GM10248 (cell line): ENCODE data around the gene FKBP2.

Experiments
- CTCF ChIA-PET: fragments of 300-600 bp; sonication (Branson Sonifier 250); formaldehyde crosslinking; extraction: SDS; loops from one replicate; lab custom pipeline; 2021; ENCODE audit warnings: antibody characterized with exemption; lab: Yijun Ruan, JAX
- POLR2A ChIA-PET: fragments of 350-650 bp; sonication (Branson Sonifier 250); formaldehyde crosslinking; extraction: SDS; loops from one replicate; lab custom pipeline; 2020; ENCODE audit warnings: antibody characterized with exemption; lab: Yijun Ruan, JAX
- DNase-seq: peaks from one replicate; pipeline ENCODE4 v3.0.0; 2012; ENCODE audit errors: extremely low spot score
- CTCF ChIP-seq: IDR thresholded peaks from 2 replicates; pipeline ENCODE4 v1.5.1; 2012; ENCODE audit warnings: mild to moderate bottlenecking, low read depth; ENCODE audit errors: extremely low read depth, missing control alignments, control extremely low read depth

The FKBP2 gene

GRCh38 chr11:64258356-64258755 is 17.5 kb downstream of the FKBP2 start:
- CTCF ChIA-PET = interaction anchor here (0.9 to 14.6 kb wide), 4 partner anchors 8 to 52 kb away, joined by 3 to 134 read pairs (median 8); partner anchors contain the start of genes FERMT3 and PLCB3
- POLR2A ChIA-PET = no interaction called here
- no peak for DNase-seq
- TF ChIP-seq CTCF = no peak

- no peak for TF ChIP-seq CTCF
- POLR2A ChIA-PET = interaction anchor here (0.5 kb wide), 1 partner anchor 10 kb away, joined by 4 read pairs; no protein-coding TSS in a partner anchor
- CTCF ChIA-PET = interaction anchor here (0.9 to 14.6 kb wide), 4 partner anchors 8 to 53 kb away, joined by 3 to 134 read pairs (median 8); partner anchors contain the start of genes FERMT3 and PLCB3
- DNase-seq = no peak
These were observed 18.1 kb downstream of the FKBP2 start for GRCh38 chr11:64258946-64259532.

GRCh38 chr11:64259533-64260067 is 18.7 kb downstream of the FKBP2 start:
- POLR2A ChIA-PET = interaction anchor here (0.5 kb wide), 1 partner anchor 9 kb away, joined by 4 read pairs; no protein-coding TSS in a partner anchor
- peak; percentile 48 for DNase-seq
- CTCF ChIA-PET = interaction anchor here (0.9 to 14.6 kb wide), 3 partner anchors 9 to 45 kb away, joined by 3 to 134 read pairs (median 9); partner anchors contain the start of gene PLCB3
- TF ChIP-seq CTCF = no peak

GRCh38 chr11:64260147-64260708 is 19.3 kb downstream of the FKBP2 start:
- no peak for TF ChIP-seq CTCF
- peak; percentile 57 for DNase-seq
- CTCF ChIA-PET = interaction anchor here (1.8 to 14.6 kb wide), 2 partner anchors 10 to 12 kb away, joined by 5 to 134 read pairs; partner anchors contain the start of gene PLCB3
- POLR2A ChIA-PET = no interaction called here

GRCh38 chr11:64261556-64262080 is 20.7 kb downstream of the FKBP2 start:
- ChIA-PET POLR2A (no interaction called here), CTCF (interaction anchor here (1.0 to 14.6 kb wide), 4 partner anchors 10 to 55 kb away, joined by 3 to 134 read pairs (median 6); partner anchors contain the start of genes CATSPERZ, FERMT3 and PLCB3)
- no peak for DNase-seq
- TF ChIP-seq CTCF = no peak

GRCh38 chr11:64262271-64263002 is 21.5 kb downstream of the FKBP2 start:
- no peak for DNase-seq
- POLR2A ChIA-PET = no interaction called here
- CTCF ChIA-PET = interaction anchor here (1.0 to 14.6 kb wide), 5 partner anchors 8 to 56 kb away, joined by 3 to 134 read pairs (median 5); partner anchors contain the start of genes CATSPERZ, FERMT3 and PLCB3
- TF ChIP-seq CTCF = no peak
